Right lobe of liver (tissue), 6 donors: Measurements from ENCODE around the gene SLC38A1. TPM values are rescaled to one million over a fixed set of nuclear protein-coding genes. Genes with fewer than 3 reads are reported as not detected.

Experiments used
- ATAC-seq, 4 donors: fragments of 200-7000 bp; cut with Tn5 transposase; one replicate each; pipeline ENCODE4 v1.9.1; 2020; ENCODE audit warnings: mild to moderate bottlenecking in 4 of 4, moderate library complexity in 4 of 4
- DNase-seq, 3 donors: peaks; one replicate each; pipeline ENCODE4 v3.0.0-alpha.2; 2020
- H3K27ac ChIP-seq, 3 donors: fragments of 200-600 bp; one replicate each; pipeline ENCODE4 v1.8.0; 2022
- H3K27me3 ChIP-seq, 2 donors: fragments of 200-600 bp; one replicate each; pipeline ENCODE4 v1.8.0; 2022
- H3K36me3 ChIP-seq, 4 donors: fragments of 200-600 bp; sonication (generic) in 1 of 4; one replicate each; pipeline versions ENCODE4 v1.5.1 to v1.8.0; 2017 to 2022; ENCODE audit warnings: control low read depth in 1 of 4
- H3K4me1 ChIP-seq, 4 donors: fragments of 200-600 bp; sonication (generic) in 1 of 4; one replicate each; pipeline versions ENCODE4 v1.5.1 to v1.8.0; 2017 to 2022; ENCODE audit warnings: control low read depth in 1 of 4
- H3K4me3 ChIP-seq, 3 donors: fragments of 200-600 bp; one replicate each; pipeline ENCODE4 v1.8.0; 2022
- H3K9me3 ChIP-seq, 4 donors: fragments of 200-600 bp; sonication (generic) in 1 of 4; one replicate each; pipeline versions ENCODE4 v1.5.1 to v1.8.0; 2017 to 2022; ENCODE audit warnings: control low read depth in 1 of 4
- POLR2A ChIP-seq: fragments of 450-650 bp; IDR thresholded peaks from one replicate; pipeline ENCODE4 v1.6.1; 2017; ENCODE audit warnings: antibody characterized with exemption, mild to moderate bottlenecking
- WGBS: methylation state at CpG from one replicate; pipeline ENCODE4 v1.1.6; 2018; ENCODE audit warnings: low coverage, low lambda C conversion rate; ENCODE audit not compliant: insufficient coverage; ENCODE audit errors: missing lambda C conversion rate; 5-methylcytosine and 5-hydroxymethylcytosine counted together
- intact Hi-C, 2 donors: fragments of 100-400 bp; cut with DNase I; formaldehyde crosslinking; loops; one replicate each; pipeline versions ENCODE4 v1.11.2 to v1.14.1; 2022
- total RNA-seq, 6 experiments: library from RNA; depleted of rRNA in 2 of 6; stranded (reverse); fragments of >200 nt in 2 of 6; fragmentation: NEBNext Ultra II Directional in 3 of 6; extraction: Animal tissue kit (Norgen Biotek cat#: 25700) in 3 of 6; gene quantifications; one replicate each; pipeline versions ENCODE4 v1.1.0 to v1.2.4, GENCODE V29; 2016 to 2023
- TF ChIP-seq, protein P1 (sequence below), 4 donors: fragments of 200-600 bp in 3 of 4; fragments of 450-650 bp in 1 of 4; IDR thresholded peaks; one replicate each; pipeline versions ENCODE4 v1.5.1 to v1.8.0; 2016 to 2022; ENCODE audit warnings: antibody characterized with exemption in 4 of 4, mild to moderate bottlenecking in 2 of 4
- donor health status: DM: no; HTN: yes; CAD: no.
- donor health status: DM: no; HTN: no; CAD: no.
- donor health status: DM: no; HTN: no; CAD: no.
- donor health status: DM: no; HTN: yes; CAD: no.
- donor health status: DM: no; HTN: yes; CAD: no.

SLC38A1 gene
- total RNA-seq, 6 experiments from 2014 or later = 7.9 to 20.7 (median 12.2) TPM

DNA sequence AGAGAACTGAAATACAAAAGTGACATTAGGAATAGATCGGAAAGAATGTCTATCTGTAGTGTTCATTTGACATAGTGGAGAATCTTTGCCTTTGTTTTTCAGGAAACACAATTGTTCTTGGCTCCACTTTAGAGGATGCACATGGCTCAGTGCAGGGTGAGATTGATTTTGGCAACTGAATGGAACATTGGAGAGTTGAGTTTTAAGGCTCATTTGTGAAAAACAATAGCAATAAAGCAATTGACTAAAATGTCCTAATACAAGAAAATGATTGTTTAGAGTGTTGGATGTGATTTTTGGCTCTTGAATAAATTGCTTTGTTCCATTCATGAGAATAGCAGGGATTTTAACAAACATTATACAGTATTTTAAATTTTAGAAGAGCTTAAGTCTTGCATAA is 116.4 kb downstream of the SLC38A1 start:
- TF ChIP-seq, protein P1, sequence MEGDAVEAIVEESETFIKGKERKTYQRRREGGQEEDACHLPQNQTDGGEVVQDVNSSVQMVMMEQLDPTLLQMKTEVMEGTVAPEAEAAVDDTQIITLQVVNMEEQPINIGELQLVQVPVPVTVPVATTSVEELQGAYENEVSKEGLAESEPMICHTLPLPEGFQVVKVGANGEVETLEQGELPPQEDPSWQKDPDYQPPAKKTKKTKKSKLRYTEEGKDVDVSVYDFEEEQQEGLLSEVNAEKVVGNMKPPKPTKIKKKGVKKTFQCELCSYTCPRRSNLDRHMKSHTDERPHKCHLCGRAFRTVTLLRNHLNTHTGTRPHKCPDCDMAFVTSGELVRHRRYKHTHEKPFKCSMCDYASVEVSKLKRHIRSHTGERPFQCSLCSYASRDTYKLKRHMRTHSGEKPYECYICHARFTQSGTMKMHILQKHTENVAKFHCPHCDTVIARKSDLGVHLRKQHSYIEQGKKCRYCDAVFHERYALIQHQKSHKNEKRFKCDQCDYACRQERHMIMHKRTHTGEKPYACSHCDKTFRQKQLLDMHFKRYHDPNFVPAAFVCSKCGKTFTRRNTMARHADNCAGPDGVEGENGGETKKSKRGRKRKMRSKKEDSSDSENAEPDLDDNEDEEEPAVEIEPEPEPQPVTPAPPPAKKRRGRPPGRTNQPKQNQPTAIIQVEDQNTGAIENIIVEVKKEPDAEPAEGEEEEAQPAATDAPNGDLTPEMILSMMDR (IDR thresholded peaks at IDR 0.05) = no peak
- no peak for TF ChIP-seq POLR2A
- Histone ChIP-seq H3K9me3 (no peaks in the 10 kb centered on the region), H3K36me3 (no peaks in the 10 kb centered on the region), H3K4me3 (no peak overlapping the region), H3K4me1 (peaks cover 0 to 2% (median 0%) of the 10 kb centered on the region in 4 donors), H3K27me3 (no peaks in the 10 kb centered on the region), H3K27ac (no peak overlapping the region)
- intact Hi-C loops = no loop called here
- 58% methylated on average over 1 of the region's 1 CpG for WGBS
- no peak for ATAC-seq
- DNase-seq = no peak

DNA sequence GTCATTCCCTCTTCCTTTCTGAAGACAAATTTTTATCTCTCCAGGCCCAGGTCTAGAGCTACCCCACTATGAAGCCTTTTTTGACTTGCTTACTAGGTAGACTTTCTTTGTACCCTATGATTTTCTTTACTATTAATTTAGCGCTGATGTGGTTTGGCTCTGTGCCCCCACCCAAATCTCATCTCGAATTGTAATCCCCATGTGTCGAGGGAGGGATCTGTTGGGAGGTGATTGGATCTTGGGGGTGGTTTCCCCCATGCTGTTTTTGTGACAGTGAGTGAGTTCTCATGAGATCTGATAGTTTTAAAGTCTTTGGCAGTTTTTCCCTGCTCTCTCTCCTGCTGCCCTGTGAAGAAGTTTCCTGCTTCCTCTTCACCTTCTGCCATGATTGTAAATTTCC is 118.1 kb downstream of the SLC38A1 start:
- H3K4me1 ChIP-seq = peaks cover 0 to 2% (median 0%) of the 10 kb centered on the region in 4 donors
- H3K36me3 ChIP-seq = no peaks in the 10 kb centered on the region
- H3K27me3 ChIP-seq = no peaks in the 10 kb centered on the region
- DNase-seq (no peak), ATAC-seq (no peak)
- intact Hi-C loops = no loop called here
- H3K9me3 ChIP-seq = no peaks in the 10 kb centered on the region
- 61% methylated on average over 3 of the region's 3 CpGs for WGBS
- H3K27ac ChIP-seq = no peak overlapping the region
- H3K4me3 ChIP-seq = no peak overlapping the region
- TF ChIP-seq, protein P1 (IDR thresholded peaks at IDR 0.05) = no peak
- no peak for TF ChIP-seq POLR2A

- Histone ChIP-seq H3K27me3 (no peaks in the 10 kb centered on the region), H3K27ac (no peak overlapping the region), H3K4me3 (no peak overlapping the region), H3K4me1 (peaks cover 0 to 2% (median 0%) of the 10 kb centered on the region in 4 donors), H3K36me3 (no peaks in the 10 kb centered on the region), H3K9me3 (no peaks in the 10 kb centered on the region)
- TF ChIP-seq POLR2A = no peak
- TF ChIP-seq, protein P1 (IDR thresholded peaks at IDR 0.05) = no peak
- 86% methylated on average over 1 of the region's 1 CpG for WGBS
- DNase-seq (no peak), ATAC-seq (no peak)
- intact Hi-C loops = no loop called here
These were observed 118.9 kb downstream of the SLC38A1 start for GRCh38 chr12:46149905-46150304.

GRCh38 chr12:46149079-46149464 is 119.8 kb downstream of the SLC38A1 start:
- Histone ChIP-seq H3K4me3 (no peak overlapping the region), H3K9me3 (no peaks in the 10 kb centered on the region), H3K27me3 (no peaks in the 10 kb centered on the region), H3K36me3 (no peaks in the 10 kb centered on the region), H3K4me1 (peaks cover 0 to 2% (median 0%) of the 10 kb centered on the region in 4 donors), H3K27ac (no peak overlapping the region)
- intact Hi-C loops = no loop called here
- ATAC-seq (peak in 1 of 4 donors; percentile 28), DNase-seq (no peak)
- TF ChIP-seq, protein P1 (IDR thresholded peaks at IDR 0.05) = no peak
- no peak for TF ChIP-seq POLR2A
- 79% methylated on average over 2 of the region's 2 CpGs for WGBS
